NCI-H748 treated with DMSO at 0.1 percent for 48 hours (cell line): ENCODE results near the gene OLFML1.

ENCODE experiments used
- DNase-seq: peaks from one replicate; lab custom pipeline; 2025; lab: John Stamatoyannopoulos, UW

The OLFML1 gene

DNA sequence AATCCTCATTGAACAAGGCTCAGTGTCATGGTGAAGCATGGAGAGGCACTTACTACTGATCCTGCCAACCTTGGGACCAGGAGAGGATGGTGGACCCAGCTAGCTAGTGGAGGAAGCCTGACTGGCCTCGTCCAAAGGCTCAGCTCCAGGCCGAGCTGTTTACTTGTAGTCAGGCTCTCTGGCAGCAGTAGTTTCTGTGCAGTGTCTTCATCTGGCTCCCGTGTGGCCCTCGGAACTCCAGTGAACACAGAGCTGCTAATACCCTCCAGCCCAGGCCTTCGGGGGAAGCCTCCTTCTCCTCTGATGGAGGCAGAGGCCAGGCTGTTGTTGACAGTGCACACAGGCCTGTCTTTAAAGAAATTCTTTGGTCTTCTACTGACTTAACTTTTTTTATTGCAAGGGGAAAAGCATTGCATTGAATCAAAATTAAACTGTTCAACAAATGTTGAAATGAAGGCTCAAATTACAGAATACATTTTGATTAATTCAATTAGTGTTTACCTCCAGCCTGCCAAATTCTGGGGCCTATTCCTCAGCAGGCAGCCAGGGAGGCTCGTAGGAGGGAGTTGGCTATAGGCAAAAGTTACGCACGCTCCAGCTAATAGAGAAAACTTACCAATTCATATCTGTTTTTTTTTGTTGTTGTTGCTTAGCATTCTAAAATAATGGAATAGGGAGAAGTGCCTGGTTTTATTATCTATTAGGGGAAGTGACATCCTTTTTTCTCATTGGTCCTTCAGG, 47.3 kb downstream of the OLFML1 start:
- DNase-seq: no peak

DNA sequence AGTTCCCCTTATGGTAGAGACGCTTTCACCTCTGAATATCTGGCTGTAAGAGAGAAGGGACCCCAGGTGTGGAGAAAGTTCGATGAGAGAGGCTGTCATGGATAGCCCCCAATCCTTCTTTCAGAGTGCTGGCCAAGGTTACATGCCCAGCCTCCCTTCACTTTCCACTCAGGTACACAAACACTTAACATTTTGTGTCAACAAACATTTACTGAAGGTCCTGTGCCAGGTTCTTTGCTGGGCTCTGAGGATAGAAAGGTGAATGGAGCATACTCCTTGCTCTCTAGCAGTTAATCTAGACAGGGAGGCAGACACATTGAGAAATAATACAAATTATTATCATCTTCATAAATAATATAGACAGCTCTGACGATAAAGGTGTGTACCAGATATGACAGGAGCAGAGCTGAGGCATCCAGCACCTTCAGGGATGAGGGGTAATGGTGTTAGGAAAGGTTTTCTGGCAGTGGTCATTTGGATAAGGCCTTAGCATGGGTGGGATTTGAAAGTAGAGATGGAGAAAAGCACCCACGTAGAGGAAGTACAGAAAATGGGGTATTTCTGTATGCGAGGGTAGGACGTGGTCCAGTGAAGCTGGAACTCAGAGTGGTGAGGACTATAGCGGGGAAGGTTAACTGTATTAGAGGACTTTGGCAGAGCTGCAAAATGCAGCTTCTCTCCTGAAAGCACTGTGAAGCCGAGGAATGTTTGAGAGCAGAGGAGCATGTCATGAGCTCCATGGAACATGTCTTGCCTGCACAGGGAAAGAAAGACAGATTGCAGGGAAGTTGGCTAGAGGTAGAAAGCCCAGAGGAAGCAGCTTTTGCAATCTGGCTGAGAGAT, 48.1 kb downstream of the OLFML1 start:
- no peak for DNase-seq

DNA sequence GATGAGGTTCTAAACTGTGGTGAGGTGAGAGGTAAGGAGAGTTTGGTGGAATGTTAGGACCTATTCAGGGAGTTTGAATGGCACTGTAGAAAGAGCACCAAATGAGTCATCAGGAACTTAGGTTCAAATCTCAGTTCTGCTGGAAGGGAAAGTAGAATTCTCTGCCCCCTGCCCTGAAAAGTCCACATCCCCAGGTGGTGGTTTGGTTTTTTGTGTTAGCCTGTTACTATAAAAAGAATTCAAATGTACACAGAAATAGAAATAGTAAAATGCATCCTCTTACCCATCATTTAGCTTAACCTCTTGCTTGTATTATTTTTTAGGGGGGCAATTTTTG, 48.7 kb downstream of the OLFML1 start:
- no peak for DNase-seq

DNA sequence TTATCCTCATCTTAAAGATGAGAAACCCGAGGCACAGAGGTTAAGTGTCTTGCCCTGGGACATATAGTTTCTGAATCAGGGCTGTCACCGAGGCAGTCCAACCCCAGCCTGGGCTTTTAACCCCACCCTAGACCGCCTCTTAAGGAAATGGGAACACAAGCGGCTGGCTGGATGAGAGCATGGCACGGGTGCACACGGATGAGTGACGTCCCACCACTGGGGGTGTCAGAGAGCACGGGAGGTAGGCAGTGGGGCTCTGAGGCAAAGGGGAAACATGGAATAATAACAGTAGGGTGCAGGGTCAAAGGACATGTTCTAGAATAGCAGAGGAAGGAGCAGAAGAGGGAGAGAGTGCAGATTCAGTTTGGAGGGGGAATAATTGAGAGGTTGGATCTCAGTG, 50.8 kb downstream of the OLFML1 start:
- DNase-seq: no peak

DNA sequence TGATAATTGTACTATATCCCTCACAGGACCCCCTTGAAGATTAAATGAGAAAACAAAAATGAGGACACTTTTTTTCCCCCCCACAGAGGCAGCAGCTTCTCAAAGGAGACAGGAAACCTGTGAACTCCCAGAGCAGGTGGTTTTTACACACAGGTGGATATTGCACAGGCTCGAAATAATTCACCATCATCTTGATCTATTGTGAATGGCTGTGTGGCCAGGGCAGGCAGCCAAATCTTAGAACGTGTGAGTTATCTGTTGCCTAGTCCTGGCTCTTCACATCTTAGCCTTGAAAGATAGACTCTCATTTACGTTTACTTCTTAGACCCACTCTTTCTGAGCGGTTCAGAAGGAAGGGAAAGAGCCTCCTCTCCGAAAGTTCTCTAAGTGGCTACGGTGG, 52.0 kb downstream of the OLFML1 start:
- DNase-seq: no peak

DNA sequence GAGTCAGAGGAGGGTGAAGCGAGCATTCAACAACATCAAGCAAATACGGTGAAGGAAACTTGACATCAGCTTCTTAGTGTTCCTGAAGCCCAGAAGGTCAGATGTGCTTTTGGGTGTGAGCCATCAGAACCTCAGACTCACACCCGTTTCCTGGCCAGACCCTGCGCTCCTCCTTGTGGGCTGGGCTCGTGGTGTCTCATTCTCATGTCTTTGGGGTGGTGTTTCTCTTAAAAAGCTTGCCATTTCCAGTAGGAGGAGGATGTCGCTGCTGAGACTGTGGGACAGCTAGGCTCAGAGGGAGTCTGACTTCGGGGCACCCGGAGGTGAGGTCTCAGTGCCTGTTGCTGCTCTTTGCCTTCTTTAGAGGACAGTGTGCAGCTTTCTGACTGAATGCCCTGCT, 52.7 kb downstream of the OLFML1 start:
- DNase-seq: no peak

DNA sequence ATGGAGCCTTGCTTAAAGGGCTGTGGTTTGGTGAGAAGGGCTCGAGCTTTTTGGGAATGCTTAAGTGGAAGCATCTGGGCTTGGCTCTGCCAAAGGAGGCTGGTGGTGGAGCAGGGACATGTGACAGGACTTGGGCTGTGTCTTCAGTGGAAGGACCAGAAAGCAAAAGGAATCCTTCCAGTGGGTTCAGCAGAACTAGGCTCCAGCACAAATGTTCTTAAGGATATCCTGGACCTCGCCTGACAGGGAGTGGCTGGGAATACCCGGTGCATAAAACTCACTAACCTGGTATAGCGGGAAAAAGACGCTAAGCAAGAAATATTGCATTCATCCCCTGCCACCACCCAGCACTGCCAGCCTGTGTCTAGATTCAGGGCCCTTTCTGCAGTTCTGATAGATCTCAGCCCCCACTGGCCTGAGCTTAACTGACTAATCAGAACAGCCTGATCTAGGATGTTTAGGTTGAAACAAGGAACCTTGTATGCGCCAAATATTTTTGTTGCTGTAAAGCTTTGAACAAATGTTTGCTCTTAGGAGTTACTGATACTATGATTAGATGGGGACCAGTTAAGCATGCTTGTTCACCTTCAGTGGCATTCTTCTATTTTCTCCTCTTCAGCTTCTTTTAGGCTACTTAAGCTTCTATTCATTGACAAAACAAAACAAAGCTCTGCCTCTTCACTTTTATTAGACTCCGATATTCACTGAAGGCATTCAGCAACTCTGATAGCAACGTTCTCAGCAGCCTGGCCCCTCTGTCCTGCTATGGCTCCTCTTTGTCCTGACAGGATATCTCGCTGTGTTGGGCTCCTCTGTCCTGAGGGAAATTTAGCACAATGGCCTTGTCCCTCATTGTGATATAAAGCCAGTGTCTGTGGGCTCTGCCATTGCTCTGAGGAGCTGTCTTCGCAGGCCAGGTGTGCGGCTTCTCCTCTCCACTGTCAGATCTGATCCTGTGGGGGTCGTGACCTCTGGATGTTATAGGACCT, 53.5 kb downstream of the OLFML1 start:
- DNase-seq: no peak

DNA sequence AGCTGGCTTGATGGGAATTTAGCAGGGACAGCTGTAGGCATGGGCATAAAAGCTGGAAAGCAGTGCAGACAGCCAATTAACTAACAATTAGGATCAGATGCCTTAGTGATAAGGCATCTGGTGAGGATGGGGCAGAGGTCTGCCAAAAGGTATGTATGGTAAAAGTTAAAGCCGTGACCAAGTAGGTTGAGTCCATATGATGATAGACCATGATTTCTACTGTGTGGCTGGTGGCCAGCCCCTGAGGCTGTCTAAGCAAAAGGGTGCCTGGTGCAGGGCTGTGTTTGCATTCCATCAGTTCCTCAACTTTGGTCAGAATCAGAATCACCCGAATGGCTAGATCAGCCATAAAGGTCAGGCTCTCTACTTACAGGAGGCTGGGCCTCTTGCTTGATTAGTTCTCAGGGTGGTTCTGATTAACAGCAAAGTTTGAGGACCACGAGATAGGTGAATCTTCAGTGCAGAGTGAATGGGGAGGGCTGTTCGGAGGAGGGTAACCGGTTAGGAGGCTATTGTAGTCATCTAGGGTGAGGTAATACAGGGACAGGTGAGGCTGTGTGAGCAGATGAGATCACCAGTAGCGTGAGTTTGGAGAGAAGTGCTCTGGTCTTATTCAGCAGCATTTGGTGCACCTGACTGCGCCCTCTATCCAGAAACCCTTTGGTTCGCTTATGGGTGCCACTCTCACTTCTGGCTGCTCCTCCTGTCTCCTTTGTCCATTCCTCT, 55.7 kb downstream of the OLFML1 start:
- no peak for DNase-seq

DNA sequence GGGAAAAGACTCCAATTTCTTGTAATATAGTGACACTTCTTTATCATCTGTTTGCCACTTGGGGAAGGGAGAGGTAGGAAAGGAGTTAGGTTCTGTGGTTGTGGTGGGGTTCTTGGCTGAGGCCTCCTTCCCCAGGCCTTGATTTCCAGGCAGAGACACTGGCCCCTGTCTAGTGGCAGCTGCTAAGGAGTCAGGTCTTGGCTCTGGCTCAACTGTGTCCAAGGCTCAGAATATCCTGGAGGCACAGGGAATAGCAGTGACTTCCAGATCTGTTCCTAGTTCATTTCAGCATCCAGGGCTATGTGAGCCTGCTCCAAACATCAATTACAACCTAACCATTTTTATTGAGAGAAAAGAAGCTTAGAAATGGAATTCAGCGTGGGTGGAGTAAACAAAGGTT, 58.0 kb downstream of the OLFML1 start:
- DNase-seq: no peak

DNA sequence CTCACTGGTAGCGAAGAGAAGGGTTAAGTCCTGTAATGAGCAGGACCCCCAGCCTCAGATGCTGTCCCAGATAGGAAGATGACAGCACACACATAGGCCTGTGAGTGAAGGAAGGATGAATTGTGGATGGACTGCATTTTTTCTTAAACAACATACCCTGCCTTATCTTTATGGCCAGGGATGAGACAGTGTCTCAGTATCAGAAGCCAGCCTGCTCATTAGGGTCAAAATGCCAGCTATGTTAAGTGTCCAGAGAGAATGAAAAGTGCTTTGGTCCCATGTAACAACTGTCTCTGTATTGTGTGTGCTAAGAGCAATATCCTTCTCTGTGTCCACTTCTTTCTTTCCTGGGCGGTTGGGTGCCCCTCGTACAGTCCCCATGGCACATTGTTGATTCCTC, 58.7 kb downstream of the OLFML1 start:
- no peak for DNase-seq

DNA sequence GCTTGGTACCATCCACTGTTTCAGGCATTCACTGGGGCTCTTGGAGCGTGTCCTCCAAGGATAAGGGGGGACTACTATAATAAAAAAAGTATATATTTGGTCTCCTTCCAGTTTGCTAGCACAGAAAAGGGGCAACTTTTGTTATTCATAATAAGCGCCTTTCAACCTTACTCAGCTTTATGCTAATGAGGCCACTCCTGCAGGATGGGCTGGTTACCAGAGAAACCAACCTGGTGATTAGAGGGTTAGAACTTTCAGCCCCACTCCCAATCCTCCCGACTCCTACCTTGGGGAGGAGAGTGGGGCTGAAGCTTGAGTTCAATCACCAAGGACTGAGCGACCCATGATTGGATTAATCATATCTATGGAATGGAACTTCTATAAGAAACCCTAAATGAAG, 60.3 kb downstream of the OLFML1 start:
- DNase-seq: no peak

DNA sequence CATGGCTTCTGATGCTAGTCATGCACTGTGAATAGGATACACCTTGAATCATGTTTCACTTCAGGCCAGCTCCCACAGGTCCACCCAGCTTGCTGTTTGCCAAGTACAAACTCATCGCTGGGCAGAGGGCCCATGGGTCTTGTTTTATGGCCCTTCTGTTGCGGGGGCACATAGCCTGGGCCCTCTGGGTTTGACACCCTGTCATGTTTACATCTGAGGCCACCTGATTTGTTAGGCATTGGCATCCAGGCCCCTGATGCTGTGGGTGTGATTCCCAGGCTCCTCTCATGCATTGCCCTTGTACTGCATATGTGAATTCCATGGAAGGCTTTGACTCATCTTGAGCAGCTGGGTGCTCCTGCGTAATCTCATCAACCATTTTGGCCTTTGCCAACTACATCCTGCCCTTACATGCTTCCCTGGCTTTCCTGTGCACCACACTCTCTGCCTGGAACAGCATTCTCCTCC, 61.1 kb downstream of the OLFML1 start:
- DNase-seq: no peak

DNA sequence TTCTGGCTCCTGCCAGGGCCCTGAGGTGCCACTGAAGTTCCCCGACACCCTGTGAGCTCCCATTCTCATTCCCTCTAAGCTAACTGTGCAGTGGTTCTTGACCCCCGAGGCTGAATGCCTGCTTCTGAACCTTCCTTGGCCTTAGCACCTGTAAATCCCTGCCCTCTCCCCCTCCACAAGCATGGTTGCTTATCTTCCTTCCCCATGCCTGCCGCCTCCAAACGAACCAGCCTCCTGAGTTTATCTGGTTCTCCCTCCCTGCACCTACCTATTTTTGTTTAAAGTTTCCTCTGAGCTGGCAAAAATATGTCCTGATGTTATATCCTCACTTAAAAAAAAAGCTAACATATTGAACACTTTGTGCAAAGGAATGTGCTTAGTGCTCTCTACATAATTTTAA, 62.4 kb downstream of the OLFML1 start:
- no peak for DNase-seq

DNA sequence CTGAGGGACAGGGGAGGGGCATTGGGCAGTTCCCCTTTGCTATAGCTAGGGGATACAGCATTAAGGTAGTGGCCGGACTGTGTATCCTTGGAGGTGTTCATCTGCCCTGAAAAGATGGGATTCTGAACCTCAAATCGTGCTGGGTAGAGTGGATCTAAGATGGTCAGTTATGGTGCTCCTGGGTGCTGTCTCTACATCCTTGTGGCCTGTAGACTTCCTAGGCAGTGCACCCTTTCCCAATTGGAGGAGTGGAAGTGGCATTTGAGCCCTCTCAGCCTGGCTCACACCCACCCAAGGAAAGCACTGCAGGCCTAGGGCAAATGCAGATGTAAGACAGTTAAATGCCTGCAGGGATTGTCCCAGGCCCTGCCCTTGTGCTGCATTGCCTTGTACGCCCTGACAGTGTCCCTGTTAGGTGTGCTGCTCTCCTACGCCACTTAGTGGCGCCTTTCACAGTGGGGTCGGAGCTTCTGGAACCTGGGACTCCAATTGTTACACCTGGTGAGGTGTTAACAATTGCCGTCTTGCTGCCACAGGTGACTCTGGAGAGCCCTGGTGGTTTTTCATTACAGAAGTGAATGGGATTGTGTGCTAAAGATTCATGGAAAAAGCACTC, 63.5 kb downstream of the OLFML1 start:
- DNase-seq: no peak

DNA sequence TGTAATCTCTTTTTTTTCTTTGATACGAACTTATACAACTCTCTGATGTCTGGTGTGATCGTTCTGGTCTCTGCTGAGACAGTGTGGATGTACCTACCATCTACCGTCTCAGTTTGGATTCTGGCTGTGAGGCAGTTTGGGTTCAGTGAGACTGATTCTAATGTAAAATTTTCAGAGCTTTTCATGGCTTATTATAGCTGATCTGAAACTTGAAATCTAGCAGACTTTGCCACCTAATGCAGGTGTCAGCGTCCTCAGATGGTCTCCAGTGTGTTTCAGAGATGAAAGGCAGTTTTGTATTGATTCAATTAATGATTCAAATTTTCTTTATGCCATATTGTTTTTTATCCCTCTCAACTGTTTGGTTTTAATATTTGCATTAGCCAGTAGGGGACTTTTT, 64.4 kb downstream of the OLFML1 start:
- DNase-seq: no peak

DNA sequence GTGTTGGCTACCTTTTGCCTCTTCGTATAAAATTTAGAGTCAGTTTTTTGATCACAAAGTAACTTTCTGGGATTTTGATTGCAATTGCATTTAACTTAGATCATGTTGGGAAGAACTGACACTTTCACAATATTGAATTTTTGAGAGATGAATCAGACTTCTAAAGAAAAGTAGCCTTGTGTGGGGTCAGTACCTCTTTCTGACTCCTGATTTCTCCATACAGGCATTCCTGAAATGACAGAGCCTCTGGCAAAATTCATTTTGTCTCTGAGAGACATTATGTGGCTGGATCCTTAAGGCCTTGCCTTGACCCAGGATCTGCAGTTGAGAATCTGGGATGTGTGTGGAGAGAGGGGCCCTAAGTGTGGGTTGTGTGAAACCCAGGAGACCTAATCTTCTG, 66.3 kb downstream of the OLFML1 start:
- no peak for DNase-seq

DNA sequence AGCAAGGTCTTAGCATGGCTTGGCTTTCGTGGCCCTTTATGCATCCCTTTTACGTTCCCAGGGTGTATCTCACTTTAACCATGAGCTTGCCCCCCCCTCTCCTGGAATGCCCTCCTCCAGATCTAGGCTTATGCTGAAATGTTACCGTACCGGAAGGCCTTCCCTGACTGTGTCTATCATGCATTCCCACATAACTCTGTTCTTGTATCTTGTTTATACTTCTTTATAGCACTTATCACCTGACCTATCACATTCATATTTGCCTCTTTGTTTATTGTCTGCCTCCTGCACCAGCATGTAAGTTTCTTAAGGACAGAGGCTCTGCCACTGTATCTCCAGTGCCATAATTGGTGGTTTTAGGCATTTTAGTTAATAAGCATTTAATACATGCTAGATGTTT, 67.4 kb downstream of the OLFML1 start:
- DNase-seq: no peak

DNA sequence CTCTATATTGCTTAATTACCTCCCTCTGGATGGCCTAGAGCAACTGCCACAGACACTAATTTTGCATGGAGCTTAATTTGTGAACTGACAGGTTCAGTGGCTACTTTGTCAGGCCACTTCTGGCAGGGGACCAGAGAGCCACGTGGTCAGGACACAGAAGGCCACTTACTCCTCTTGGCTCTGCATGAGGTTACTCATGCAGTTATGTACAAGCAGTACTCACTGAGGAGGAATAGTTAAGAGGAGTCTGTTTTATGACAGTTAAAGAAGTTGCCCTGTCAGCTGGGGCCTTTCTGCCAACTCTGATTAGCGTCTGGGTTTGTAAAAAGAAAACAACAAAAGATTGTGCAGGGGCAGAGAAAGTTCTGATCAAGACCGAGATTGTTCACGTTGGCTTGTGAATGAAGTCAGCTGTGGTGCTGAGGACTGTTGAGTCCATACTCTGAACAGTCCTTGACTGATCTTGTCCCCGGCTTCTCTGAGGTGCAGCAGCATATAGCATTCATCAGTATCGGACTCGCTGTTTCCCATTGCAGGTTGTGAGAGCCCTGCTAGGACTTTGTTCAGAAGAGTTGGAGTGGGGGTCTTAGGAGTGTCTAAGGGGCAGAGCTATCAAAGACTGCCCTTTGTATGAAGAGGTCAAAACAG, 69.9 kb downstream of the OLFML1 start:
- no peak for DNase-seq

DNA sequence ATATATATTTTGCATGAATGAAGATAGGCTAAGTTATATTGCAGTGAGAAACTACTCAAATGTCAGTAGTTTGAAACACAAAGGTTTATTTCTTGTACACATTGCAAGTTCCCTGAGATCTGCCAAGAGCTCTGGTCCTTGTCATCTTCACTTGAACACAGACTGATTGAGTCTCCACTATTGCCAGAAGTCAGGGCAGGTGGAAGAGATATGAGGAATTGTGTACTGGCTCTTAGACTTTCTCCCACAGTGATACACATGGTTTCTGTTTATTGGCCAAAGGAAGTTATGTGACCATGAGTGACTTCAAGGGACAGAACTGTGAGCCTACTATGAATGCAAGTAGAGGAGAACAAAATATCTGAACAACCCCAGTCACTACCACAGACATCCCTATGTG, 72.7 kb downstream of the OLFML1 start:
- no peak for DNase-seq

DNA sequence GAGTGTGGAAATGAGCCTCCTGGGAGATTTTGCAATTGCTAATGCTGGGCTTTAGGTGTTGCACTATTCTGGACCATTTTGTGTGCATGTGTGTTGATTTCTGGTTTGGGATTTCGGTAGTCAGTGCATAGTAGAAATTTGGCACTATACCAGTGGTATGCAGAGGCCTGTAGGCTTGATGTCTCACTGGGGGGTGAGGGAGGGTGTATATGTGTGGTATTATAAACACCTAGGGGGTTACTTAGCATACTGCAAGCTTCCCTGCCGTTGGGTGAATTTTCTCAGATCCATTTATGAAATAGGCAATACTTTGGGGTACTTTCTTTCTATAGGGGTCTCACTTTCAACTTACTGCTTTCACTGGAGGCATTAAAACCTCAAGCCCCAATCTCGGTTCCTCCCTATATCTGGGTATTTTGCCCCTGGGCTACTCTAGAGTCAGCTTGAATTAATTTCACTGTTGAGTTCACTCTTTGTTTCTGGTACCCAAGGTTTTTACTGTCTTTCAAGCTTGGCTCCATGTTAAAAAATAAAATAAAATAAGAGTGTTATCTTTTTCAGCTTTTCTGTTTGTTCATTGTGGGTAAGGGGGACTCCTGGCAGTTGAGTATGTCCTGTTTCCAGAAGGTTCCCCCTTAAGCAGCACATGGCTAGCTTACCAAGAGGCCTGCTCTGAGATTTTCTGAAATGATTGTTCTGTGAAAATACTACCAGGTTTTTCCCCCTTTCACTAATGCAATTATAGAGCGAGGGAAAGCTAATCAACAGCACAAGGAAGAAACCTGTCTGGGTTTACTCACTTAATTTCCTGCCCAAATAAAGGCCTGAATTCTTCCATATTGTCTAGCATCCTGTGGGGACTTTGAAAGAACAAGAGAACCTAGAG, 74.3 kb downstream of the OLFML1 start:
- DNase-seq: no peak
